Muscle of back (tissue), 11 donors: Measurements from ENCODE around the gene CD200R1. TPM values are rescaled to one million over a fixed set of nuclear protein-coding genes. Genes with fewer than 3 reads are reported as not detected.

Source experiments
- DNase-seq, 3 donors: peaks; one replicate each; pipeline versions ENCODE4 v3.0.0 to v3.0.0-alpha.2; 2013
- polyA plus RNA-seq, 10 donors: library from polyadenylated mRNA; unstranded; fragments of 120-200 nt; gene quantifications; one replicate each; pipeline ENCODE4 v1.2.1, GENCODE V29; 2013; ENCODE audit not compliant: insufficient read length in 10 of 10

The CD200R1 gene
- polyA plus RNA-seq, 10 donors = 1.4 to 2.6 (median 2.1) TPM

DNA sequence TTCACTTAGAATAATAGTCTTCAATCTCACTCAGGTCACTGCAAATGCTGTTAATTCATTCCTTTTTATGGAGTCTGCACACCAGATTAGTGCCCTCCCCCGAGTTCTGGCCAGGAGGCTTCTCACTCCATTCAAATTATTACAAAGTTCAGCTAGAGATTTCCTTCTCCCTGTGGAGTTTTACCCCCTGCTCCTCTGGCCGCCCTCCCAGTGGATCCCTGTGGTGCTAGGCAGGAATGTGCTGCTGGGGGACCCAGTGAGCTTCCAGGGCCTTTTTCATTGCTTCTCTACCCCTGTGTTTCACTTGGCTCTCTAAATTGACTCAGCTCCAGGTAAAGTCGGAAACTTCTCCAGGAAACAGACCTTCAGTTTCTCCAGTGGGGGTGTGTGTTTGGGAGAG, 85.5 kb downstream of the CD200R1 start:
- no peak for DNase-seq

DNA sequence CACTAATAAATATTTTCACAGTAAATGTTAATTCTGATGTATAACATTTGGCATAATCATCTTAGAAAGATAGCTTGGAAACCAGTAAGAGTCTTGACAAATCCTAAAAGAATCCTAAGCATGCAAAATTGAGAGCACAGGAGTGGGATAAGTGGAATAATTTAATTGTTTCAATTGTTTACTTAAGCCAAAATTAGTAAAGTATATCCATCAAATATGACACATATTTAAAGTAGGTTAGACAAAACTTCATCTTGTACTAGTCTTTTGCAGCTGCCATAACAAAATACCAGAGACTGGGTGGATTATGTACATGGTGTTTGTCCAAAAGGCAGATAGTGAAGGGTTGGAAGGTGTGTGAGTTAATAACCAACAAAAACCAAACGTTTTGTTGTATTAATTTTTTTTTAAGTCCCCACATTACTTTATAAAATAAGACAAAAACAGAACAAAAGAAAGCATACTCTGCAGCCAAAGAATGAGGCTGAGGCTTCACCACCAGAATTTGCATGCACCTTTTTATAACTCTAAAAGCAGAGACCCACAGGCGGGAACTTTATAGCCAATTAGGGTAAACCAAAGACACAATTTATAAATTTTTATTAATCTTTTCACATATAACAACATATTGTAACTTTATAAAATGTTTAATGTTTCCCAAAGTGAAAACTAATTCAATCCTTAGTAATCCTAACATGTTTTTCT, 86.4 kb downstream of the CD200R1 start:
- peak in 1 of 3 donors; percentile 9 for DNase-seq

- DNase-seq = no peak
Measured at GRCh38 chr3:112884678-112885290, 90.1 kb downstream of the CD200R1 start.

DNA sequence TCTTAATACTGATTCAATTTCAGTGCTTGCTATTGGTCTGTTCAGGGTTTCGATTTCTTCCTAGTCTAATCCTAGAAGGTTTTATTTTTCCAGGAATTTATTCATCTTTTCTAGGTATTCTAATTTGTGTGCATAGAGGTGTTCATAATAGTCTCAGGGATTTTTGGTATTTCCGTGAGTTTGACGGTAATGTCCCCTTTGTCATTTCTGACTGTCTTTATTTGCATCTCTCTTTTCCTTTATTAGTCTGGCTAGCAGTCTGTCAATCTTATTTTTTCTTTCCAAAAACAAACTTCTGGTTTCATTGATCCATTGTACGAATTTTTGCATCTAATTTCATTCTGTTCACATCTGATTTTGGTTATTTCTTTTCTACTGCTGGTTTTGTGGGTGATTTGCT, 93.0 kb downstream of the CD200R1 start:
- DNase-seq = no peak

- no peak for DNase-seq
Measured at GRCh38 chr3:112875561-112875960, 99.3 kb downstream of the CD200R1 start.

DNA sequence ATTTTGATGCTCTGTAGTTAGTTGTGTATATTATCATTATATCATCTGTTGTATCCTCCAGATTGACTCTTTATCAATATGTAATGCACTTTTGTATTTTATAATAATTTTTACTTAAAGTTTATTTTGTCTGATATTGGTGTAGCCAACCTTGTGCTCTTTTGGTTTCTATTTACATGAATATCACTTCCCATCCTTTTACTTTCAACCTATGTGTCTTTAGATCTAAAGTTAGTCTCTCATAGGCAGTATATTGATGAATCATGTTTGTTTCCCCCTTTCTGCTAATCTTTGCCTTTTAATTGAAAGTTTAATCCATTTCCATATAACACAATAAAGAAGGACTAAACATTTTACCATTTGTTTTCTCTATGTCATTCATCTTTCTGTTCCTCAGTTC, 100.2 kb downstream of the CD200R1 start:
- no peak for DNase-seq

DNA sequence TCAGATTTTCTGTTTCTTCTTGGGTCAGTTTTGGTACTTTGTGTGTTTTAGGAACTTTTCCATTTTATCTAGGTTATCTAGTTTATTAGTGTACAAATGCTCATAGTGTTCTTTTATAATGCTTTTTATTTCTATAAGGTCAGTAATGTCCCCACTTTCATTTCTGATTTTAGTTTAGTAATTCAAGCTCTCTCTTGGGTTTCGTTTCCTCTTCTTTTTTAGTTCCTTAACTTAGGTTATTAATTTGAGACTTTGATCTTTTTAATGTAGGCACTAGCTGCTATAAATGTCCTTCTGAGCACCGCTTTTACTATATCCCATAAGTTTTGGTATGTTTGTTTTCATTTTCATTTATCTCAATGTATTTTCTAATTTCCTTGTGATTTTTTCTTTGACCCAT, 101.3 kb downstream of the CD200R1 start:
- DNase-seq = no peak

DNA sequence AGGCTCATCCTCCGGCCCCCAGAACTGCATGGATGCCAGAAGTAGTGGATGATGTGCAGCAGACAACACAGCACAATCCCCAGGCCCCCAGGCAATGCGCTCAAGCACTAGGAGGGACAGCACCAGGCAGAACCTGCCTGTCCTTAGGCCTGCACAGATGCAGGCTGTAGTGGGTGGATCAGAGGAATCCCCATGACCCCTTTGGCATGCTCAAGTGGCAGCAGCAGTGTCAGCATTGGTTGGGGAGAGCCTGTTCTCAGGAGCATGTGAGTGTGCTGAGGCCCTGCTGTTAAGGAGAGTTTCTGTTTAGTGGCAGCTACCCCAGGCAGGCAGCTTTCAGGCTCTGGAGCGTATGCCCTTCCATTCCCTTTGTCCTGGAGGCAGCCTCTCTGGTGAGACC, 103.2 kb downstream of the CD200R1 start:
- no peak for DNase-seq

Other genes starting within 250 kb of the CD200R1 start
- gene CD200R1L, start 128.2 kb downstream of the CD200R1 start, polyA plus RNA-seq = not detected
- gene GTPBP8, start 15.9 kb upstream of the CD200R1 start, polyA plus RNA-seq = 10 to 100 TPM; 15.2 to 19.9 (median 17.3) TPM
- gene BOC, start 236.5 kb upstream of the CD200R1 start, polyA plus RNA-seq = 100 to 1,000 TPM in 1 of 10 donors, 10 to 100 TPM in 9; 46.9 to 103 (median 66.5) TPM